Measurements from ENCODE around the gene SLC52A1.
"Not testable (repeated sequence)": the region's sequence is repeated elsewhere in the genome, so short reads cannot be mapped to it uniquely, and the experiment has no call there.

SLC52A1 gene

DNA sequence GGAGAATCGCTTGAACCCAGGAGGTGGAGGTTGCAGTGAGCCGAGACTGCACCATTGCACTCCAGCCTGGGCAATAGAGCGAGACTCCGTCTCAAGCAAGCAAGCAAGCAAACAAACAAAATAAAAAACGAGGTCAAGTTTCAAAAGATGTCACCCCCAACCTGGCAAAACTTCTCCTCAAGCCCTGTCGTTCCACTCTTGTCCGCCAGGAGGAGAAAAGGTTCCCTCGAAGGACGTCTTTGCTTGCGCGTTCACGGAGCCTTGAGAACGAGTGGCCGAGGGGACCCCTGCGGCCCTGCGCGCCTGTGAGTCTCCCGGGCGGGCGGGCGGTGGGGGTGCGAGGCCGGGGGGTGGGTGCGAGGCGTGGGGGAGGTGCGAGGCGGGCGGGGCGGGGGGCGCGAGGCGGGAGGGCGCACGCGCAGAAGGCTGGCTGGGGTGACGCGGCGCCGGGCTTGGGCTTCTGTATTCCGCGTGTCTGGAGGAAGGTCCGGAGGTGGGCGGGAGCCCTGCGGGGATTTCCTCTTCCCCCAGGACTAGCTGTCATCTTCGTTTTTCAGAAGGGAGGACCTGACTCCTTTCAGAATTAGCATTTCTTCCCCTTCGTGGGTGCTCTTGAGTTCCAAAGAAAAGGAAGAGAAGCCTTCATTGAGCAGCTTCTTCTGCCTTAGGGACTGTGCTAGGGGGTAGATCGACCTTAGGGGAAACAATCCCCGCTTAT is 3.7 kb downstream of the SLC52A1 start:
- peak; percentile 77 for DNase-seq (ENCODE audit: low spot score)

DNA sequence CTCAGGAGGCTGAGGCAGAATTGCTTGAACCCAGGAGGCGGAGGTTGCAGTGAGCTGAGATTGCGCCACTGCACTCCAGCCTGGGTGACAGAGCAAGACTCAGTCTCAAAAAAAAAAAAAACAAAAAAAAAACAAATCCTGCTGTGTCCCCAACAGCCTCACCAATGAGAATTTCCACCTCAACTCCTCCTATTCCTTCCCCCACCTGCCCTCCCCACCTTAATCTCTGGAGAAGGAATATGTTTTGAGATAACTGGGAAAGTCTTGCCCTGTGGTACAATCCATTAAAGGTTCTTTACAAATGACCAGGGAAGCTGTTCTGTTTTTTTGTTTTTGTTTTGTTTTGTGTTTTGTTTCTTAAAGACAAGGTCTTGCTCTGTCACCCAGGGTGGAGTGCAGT is 5.1 kb downstream of the SLC52A1 start:
- DNase-seq (ENCODE audit: low spot score): not testable (repeated sequence)

DNA sequence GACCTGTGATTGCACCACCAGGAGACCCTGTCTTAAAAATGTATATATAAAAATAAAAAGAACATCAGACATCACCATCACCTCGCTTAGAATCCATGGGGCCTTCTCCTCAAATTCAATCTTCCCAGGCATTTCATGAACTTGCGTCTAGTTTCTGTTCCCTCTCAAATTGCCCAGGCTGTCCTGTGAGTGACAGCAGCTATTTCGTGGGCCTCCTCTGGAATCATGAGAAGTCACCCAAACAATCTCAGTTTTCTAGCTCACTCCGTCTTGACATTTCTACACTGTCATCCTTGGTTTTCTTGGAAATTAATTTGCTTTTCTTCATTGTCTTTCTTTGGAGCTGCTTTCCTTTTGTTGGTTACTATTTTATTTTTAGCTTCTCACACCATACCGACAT is 7.3 kb downstream of the SLC52A1 start:
- DNase-seq (ENCODE audit: low spot score): no peak

DNA sequence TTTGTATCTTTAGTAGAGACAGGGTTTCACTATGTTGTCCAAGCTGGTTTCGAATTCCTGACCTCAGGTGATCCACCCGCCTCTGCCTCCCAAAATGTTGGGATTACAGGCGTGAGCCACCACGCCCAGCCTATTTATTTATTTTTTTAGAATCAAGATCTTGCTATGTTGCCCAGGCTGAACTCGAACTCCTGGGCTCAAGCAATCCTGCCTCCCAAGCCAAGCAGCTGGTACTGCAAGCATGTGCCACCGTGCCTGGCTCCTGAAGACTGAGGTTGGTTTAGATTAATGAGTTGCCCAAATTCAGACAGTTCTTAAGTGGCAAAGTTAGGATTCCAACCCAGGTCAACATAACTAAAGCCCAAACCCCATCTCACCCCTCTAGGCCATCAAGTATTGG is 7.9 kb downstream of the SLC52A1 start:
- DNase-seq (ENCODE audit: low spot score): no peak

DNA sequence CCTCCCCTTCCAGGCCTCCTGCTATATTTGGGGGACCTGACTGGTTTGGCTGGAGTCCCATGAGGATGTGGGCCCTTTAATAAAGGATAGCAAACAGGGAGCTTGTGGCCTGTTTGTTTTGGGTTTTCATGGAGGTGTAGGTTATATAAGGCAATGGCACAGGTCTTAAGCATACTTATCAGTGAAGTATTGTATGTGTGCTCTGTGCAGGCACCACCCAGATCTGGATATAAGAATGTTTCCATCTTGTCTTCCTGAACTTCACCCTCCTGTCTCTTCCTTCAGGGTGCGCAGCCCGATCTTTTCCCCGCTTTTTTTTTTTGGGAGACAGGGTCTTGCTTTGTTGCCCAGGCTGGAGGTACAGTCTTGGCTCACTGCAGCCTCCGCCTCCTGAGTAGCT is 10.6 kb downstream of the SLC52A1 start:
- DNase-seq (ENCODE audit: low spot score): no peak

DNA sequence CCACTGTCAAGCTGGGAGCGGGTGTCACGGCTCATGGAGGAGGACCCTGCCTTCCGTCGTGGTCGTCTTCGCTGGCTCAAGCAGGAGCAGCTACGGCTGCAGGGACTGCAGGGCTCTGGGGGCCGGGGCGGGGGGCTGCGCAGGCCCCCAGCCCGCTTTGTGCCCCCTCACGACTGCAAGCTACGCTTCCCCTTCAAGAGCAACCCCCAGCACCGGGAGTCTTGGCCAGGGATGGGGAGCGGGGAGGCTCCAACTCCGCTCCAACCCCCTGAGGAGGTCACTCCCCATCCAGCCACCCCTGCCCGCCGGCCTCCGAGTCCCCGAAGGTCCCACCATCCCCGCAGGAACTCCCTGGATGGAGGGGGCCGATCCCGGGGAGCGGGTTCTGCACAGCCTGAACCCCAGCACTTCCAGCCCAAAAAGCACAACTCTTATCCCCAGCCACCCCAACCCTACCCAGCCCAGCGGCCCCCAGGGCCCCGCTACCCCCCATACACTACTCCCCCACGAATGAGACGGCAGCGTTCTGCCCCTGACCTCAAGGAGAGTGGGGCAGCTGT is 11.6 kb downstream of the SLC52A1 start:
- DNase-seq (ENCODE audit: low spot score): no peak

DNA sequence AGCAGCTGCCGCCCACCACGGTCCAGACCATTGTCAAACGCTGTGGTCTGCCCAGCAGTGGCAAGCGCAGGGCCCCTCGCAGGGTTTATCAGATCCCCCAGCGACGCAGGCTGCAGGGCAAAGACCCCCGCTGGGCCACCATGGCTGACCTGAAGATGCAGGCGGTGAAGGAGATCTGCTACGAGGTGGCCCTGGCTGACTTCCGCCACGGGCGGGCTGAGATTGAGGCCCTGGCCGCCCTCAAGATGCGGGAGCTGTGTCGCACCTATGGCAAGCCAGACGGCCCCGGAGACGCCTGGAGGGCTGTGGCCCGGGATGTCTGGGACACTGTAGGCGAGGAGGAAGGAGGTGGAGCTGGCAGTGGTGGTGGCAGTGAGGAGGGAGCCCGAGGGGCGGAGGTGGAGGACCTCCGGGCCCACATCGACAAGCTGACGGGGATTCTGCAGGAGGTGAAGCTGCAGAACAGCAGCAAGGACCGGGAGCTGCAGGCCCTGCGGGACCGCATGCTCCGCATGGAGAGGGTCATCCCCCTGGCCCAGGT is 13.0 kb downstream of the SLC52A1 start:
- no peak for DNase-seq (ENCODE audit: low spot score)

DNA sequence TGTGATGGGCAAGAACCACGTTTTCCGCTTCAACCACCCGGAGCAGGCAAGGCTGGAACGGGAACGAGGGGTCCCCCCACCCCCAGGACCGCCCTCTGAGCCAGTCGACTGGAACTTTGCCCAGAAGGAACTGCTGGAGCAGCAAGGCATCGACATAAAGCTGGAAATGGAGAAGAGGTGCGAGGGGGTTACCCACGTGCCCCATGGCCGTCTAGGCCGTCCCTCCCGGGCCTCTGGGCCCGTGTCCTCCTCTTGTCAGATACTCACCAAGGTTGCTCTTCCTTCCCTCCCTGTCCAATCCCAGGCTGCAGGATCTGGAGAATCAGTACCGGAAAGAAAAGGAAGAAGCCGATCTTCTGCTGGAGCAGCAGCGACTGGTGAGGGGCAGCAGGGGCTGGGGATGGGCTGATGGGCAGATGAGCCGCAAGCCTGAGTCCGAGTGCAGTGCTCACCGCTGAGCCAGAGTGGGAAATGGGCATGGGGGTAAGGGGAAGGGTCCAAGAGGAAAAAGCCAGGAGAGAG is 14.7 kb downstream of the SLC52A1 start:
- DNase-seq (ENCODE audit: low spot score): no peak

DNA sequence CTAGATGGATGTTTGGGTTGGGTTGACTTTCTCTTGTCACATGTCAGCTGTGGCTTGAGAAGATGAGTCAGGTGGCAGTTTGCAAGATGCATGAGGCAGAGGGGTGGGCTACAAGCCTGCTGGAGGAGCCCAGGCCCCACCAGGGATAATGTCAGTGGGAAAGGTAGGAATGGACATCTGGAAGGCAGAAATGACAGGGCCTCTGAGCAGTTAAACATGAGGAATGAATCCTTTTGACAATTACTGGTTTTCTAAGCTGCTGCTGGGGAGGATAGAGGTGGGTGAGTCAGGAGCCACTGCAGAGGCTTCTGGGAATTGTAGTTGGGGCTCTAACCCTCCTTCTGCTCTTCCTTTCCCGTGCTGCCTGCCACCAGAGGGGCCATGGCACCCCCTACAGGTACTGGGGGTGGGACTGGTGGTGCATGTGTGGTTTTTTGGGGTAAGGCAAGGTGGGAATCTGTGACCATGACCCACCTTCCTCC is 15.7 kb downstream of the SLC52A1 start:
- DNase-seq (ENCODE audit: low spot score): peak; percentile 49

DNA sequence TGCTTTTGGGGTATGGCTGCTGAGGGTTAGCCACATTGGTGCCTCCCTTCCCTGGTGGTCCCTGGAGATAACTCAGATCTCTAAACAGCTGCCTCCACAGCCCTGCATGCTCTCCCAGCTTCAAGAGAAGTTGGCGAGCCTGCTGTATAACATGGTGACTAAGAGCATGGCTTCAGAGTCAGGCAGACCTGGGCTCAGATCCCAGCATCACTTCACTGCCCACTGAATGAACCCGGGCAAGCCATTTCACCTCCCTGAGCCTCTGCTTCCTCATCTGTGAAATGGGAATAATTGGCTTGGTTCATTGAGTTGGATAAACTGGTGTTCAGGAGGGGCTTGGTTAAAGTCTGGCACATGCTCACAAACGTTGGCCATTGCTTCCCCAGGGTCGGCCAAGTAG is 20.9 kb downstream of the SLC52A1 start:
- DNase-seq (ENCODE audit: low spot score): no peak

DNA sequence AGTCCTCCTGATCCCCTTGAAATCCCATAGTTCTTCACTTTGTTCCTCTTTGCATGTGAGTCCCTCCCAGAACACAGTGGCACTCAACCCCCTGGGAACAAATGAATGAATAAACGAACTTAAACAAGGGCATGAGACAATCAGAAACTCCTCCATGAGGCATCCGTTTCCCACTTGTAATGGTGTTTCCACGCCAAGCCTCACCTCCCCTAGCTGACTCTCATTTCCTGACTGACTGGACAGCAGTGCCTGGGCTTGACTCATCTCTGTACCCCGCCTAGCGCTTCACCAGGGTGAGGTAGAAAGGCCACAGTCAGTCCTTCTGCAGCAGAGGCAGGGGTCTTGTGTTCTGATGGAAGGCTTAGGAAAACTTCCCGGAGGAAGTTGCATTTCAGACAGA is 23.3 kb downstream of the SLC52A1 start:
- peak; percentile 52 for DNase-seq (ENCODE audit: low spot score)

DNA sequence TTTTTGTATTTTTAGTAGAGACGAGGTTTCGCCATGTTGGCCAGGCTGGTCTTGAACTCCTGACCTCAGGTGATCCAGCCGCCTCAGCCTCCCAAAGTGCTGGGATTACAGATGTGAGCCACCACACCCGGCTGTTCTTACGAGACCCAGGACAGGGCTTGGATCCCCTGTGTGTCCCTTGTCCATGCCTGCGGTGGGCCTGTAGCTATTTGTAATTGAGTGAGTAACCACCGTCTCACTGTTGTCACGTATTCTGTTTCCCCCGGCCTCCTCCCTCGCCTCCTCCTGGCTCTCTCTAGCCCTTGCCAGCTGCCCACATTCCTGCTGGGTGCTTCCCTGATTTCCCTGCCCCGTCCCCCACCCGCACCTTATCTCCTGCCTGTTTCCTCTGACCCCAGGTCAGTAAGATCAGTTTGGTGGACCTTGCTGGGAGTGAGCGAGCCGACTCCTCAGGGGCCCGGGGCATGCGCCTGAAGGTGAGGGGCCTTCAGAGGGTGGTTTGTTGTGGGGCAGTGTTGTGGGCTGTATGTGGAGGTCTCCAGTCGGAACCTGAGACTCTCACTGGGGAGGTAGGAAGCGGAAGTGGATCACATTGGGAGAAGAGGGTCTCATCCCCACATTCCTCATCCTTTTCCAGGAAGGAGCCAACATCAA is 31.9 kb downstream of the SLC52A1 start:
- no peak for DNase-seq (ENCODE audit: low spot score)

DNA sequence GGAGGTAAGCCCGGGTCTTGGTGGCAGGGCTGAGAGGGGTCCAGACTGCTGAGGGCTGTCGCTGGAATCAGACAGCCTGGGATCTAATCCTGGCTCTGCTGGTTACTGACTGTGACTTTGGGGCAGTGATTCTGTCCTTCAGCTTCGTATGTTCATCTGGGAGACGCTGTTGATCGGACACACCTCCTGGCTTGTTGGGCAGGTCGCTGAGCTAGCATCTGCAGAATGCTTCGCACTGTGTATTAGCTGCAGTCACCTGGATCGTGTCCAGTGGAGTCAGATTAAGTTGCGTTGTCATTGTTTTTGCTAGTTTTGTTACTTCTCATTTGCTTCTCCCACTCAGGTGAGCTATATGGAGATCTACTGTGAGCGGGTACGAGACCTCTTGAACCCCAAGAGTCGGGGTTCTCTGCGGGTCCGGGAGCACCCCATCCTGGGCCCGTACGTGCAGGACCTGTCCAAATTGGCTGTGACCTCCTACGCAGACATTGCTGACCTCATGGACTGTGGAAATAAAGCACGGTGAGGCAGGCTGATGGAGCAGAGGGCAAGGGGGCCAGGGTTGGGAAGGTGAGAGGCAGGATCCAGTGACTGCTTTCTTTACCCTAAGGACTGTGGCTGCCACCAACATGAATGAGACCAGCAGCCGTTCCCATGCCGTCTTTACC is 33.0 kb downstream of the SLC52A1 start:
- no peak for DNase-seq (ENCODE audit: low spot score)

DNA sequence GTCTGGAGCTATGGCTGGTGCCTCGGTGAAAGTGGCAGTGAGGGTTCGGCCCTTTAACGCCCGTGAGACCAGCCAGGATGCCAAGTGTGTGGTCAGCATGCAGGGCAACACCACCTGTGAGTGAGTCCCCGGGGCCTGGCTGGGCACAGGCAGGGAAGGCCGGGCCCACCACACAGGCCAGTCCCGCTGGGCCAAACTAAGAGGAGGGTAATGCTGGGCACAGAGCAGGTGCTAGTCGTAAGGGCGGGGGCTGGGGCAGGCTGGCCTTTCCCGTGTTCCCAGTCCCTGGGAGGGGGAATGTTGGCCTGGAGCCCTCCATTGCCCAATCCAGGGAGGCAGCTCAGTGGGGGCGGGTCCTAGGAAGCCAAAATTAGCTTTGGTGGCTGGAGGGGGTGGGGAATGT is 35.0 kb downstream of the SLC52A1 start:
- DNase-seq (ENCODE audit: low spot score): peak; percentile 51

DNA sequence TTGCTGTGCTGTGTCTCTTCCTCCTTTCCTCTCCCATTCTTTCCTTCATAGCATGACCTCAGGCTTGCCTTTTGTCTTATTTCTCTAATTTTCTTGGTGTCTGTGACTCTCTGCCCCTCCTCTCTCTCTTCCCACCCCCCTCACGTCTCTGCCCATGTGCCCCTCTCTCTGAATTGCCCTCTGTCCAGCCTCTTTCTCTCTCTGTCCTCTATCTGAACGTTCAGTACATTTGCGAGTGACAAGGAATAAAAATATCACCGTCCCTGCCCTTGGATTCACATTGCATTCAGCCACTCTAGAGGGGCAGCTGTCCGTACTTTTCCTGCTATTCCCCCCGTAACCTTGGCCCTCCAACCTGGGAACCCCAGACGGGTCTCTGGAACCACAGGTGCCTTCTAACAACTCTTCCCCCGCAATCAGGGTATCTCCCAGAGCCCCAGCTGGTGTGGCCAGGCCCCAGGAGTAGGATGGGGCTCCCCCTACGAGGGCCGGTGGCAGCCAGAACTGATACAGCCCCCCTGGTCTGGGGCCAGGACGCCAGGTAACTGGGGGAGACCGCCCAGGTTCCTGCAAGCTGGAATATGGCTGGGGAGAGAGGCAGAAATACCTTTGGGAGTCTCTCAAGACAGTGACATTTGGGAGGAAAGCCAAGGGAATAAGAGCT is 35.7 kb downstream of the SLC52A1 start:
- DNase-seq (ENCODE audit: low spot score): no peak

DNA sequence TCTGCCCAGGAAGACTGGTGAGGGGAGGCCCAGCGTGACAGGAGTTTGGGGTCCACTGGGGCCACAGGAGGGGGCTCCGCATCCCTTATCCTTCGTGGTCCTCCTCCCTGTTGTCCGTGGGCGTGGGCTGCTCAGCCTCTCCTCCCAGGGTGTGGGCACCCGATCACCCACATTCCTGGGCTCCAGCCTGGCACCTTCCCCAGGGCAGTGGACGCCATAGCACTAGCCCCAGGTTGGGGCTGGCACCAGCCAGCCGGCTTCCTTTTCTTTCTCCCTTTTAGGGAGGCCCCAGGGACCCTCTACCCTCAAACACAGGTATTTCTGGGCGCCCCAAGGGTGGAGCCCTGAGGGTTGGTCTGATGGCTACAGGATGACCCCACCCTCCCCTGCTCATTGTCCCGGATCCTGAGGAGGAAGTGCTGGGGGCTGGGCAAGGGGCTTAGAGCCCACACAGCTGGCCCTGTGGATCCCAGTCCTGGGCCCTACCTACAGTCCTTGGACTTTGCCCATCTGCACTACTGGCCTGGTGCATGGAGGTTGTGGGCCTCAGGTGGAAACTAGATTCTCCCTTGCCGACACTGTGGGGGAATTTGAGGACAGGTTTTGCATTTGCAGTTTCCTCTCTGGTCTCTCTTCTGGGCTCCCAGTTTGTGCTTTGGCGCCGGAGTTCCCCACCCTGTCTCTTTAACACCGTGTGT is 36.3 kb downstream of the SLC52A1 start:
- DNase-seq (ENCODE audit: low spot score): peak; percentile 27

DNA sequence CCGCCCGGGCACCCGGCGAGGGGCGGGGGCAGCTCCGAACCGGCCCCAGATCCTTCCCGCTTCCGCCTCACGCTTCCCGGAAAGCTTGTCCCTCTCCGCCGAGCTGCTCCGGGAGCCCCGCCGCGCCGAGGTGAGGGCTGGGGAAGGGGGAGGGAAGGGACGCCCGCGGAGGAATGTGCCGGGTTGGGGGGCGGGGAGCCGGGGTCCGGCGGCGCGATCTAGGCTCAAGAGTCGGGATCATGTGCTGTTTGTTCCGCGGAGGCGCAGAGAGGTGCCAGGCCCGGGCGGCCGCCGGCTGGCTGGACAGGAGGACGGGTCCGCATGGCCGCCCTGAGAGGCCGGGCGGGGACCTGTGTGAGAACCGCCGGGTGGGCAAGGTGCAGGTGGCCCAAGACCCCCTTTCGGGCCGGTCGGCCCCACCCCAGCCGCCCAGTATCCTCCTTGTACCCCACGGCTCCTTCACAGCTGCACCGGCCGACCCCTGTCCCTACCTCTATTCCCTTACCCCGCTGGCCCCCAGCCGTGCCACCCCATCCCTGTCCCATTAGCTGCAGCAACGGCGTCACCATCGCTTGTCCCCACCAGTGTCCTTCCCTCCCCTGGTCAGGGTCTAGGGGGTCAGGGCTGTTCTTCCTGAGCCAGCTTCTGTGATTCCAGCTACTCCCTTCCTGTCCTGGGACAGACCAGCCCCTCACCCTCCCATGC is 37.0 kb downstream of the SLC52A1 start:
- DNase-seq (ENCODE audit: low spot score): no peak

DNA sequence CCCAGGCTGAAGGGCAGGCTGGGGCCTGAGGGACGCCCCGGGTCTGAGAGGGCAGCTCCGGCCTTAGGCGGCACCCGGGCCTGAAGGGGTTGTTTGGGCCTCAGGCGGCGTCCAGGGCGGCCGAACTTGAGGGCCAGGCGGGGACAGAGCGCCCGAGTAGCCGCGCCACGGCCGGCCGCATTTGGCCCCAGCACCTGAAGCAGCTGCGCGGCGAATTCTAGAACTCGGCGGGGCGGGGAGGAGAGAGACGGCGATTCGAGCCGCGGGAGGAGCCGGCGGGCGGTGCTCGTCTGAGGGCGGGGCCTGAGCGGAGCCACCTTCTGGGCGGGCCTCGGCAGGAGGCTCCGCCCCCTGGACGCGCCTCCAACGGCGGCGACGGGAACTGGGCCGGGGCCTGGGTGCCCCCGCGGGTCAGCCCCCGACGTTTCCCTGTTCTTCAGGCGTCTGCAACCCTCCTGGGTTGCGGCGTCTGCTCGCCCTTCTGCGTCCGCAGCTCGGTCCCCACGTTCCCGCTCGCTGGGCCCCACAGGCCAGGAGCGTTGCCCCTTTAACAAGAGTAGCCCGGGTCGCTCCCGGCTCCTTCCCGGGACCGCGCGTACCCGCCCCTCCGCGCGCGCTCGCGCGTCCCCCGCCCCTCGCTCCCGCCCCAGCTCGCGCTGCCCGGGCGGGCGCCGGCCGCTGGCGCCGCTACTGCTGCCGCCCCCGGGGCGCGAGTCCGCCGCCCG is 37.8 kb downstream of the SLC52A1 start, which contains the start of the genes INCA1 and KIF1C:
TSS of gene INCA1 (minus strand) at position 221 of the 725 bp plus-strand sequence. CDS start 3,085 bp downstream, outside the sequence.
TSS of gene KIF1C (plus strand) at position 649 of the 725 bp plus-strand sequence. CDS start 2,297 bp downstream, outside the sequence.
- peak; percentile 98 for DNase-seq (ENCODE audit: low spot score)

DNA sequence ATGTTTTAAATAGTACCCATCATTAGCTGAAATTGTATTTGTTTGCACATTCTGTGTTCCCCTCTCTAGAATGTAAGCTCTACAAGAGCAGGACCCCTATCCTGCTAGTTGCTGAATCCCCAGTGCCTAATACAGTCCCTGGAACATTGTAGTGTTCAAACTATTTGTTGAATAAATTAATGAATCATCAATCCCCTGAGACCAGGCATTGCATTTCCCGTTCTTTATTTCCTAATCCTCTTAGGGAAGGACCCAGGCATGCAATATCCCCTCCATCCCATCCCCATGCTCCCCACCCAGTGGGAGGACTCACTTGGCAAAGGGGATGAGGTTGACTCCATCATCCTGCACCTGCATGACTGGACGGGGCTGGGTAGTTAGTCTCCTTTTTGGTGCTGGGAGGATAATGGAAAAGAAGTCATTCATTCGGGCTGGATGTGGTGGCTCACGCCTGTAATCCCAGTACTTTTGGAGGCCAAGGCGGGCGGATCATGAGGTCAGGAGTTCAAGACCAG is 41.1 kb downstream of the SLC52A1 start:
- DNase-seq (ENCODE audit: low spot score): no peak
